CD4-positive, alpha-beta T cell treated with Interleukin-17A for 4 hours (primary cell): ENCODE measurements around the gene RAD51B.

Experiments
- DNase-seq: peaks from one replicate; pipeline ENCODE4 v3.0.0-alpha.2; 2020; ENCODE audit warnings: mixed read lengths

The RAD51B gene

DNA sequence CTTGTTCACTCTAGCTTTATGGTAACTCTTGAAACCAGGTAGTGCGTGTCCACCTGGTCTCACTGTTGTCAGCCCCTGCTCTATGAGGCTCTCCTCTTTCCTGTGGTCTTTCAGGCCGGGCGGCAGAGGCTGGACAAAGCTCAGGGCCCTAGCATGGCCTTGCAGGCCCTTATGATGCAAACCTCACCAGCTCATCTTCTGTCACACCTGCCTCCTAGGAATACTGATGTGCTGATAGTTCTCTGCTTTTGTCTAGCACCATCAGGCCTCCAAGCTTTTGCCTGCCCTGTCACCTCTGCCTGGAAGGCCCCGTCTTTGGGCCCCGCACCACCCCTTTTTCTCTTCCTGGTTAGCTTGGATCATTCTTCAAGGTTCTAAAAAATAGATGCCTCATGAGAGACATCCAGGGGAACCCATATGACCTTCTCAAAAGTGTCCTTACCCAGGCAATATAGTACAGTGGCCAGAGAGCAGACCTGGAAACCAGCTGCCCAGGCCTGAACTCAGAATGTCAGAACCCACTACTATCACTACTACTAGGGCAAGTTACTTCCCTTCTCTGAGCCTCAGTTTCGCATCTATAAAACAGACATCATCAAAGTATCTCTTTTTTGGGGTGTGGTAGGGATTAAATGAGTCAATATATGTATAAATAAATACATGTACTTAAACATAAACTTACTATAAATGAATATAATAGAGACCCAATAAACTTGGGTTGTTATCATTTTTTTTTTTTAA, 881.6 kb downstream of the RAD51B start:
- no peak for DNase-seq

DNA sequence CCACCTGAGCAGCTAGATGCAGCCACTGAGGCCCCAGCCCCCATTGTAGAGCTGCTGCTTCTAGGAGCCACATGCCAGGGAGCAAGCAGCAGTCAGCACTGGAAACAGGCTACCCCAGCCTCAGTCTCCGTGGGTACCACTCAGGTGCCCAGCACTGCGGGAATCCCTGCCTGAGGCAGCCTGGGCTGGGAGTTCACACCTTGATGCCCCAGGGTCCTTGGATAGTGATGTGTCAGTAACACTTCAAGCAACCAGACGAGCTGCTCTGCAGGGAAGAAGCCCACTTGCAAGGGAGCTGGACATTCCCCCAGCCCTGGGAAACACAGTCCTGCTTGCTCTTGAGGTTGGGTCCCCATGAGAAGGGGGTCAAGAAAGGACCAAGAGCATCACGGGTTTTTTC, 882.6 kb downstream of the RAD51B start:
- DNase-seq = no peak

DNA sequence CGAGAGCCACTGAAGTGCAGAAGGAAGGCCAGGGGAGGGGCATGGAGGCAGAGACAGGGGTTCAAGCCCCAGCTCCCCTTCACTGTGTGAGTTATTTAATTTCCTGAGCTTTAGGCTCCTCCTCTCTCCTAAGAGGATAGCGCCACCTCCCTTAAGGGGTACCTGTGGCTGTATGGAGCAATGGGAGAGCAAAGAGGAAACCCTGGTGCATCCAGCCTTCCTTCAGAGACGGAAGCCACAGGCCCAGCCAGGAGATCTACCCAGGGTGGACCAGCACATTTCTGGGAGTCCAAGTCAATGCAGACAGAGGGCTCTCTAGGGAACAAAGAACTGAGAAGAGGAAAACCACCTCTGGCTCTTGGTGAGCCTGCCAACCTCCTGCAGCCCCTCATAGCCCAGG, 883.0 kb downstream of the RAD51B start:
- DNase-seq = no peak

DNA sequence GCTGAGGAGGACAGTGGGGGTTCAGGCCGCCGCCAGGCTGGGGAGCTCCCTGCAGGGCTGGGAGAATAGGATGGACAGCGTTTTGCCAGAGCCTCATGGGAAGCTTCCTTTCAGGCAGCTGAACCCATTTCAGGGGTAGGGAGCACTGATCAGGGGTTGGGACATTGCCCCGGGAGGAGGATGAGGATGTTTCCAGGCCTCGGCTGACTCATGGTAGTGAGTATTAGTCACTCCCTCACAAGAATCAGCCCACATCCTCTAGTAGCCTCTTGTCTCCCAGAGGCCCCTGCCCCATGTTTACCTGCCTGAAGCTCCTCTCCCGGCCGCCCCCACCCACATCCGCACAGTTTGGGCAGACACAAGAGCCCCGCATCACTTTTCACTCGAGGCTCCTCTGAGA, 883.5 kb downstream of the RAD51B start:
- DNase-seq = peak; percentile 40

DNA sequence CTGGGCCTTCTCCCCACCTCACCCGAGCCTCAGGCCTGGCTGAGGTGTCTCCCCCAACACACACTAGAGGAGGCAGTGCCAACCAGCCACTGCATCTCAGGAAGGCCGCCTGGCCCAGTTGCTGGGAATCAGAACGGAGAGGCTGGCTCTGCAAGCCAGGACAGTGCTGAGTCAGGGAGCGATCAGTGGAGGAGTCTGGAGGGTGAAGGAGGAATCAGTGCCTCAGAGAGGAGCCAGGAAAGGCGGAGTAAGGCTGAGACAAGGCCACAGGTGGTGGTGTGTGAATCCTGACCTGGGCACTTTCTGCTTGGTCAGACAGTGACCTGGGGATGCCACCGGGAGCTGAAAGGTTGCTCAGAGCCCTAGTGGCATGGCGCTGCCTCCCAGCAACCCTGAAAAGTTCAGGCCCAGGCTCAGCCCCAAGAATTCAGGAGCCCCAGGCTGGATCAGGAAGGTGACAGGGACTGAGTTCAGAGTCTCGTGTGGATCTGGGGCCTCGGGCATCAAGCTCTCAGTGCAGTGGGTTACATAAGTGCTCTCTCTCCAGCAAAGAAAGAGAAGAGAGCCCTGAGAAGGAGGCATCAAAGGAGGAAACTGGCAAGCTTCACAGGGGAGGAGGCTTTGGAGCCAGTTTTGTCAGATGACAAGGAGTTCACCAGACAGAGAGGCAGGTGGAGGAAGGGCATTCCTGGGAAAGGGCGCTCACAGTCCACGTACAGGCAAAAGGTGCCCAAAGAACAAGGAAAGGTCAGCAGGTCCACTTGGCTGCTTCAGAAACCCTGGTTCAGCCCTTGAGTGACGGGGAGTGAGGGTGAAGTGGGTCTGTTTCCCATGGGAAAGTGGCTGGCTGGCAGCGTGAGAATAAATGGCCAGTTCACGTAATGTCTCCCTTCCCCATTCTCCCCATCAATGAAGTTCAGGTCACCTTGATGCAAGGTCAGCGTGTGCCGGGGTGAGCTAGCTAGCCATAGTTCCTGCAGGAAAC, 885.4 kb downstream of the RAD51B start:
- no peak for DNase-seq

DNA sequence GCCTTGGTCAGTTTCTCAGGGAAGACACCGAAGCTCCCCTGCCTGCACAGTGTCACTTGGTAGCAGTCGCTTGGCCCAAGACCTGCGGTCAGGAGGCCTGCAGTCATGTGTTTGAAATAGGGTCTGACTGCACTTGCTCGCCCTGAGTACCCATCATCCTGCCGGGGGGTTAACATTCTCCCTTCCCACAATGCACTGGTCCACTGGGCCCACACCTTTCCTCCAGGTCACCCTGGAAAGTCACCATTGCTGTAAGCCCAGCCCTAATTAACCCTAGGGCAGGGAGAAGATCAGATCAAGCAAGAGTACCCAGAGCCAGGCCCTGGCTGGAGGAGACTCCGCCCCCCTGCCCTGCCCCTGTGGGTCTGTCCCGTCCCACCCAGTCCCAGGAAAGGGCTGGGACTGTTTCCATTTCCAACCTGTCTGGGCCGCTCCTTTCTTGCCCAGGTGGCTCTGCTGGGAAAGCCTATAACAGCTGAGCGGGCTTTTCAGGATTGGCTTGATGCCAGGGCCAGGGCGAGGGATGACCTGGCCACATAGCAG, 886.2 kb downstream of the RAD51B start:
- no peak for DNase-seq

DNA sequence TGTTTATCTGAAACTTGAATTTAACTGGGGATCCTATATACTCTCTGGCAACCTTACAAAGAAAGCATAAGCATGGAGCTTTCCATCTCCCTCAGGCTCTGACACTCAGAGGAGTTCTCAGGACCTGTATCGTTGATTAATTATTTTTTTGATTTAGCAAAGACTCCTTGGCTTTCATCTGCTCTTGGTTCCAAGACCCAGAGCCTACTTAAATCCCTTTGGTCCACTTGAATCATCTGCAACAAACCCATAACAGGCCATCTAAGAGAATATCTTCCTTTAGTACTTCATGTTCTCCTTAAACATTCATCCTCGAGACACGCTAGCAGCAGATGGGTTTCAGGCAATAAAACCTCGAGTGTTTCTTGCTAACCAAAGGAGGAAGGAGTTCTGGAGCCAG, 887.9 kb downstream of the RAD51B start:
- no peak for DNase-seq

DNA sequence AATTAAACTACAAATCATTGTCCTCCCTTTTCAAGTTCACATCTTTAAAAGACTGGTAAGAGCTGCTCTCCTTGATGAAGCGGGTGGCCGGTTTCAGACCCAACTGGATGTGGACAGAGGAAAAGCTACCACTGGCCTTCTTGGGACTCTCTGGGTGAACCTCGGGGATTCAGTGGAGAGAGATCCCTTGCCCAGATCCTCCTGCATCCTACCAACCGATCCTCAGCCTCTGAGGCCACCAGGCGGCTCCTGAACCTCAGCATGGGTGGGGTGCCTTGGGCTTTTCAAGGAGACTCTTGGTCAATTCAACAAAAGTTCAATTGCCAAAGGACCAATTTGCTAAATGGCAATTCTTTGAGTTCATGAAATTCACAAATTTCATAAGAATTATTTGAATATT, 888.8 kb downstream of the RAD51B start:
- no peak for DNase-seq

DNA sequence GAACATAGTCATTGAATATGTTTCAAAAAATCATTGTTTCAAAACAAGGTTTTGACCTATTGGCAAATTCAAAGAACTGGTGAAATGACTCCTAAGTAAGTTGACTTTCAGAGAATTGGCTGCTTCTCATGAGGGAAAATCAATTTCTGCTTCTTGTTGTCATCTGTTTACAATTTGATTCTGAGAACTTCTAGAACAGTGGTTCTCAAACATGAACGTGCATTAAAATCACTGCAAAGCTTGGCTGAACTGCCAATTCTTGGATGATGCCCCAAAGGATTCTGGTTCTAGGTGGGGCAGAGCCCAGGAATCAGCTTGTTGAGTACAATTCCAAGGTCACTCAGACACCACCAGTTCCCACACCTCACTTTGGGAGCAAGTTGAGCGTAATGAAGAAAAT, 889.4 kb downstream of the RAD51B start:
- DNase-seq = no peak

DNA sequence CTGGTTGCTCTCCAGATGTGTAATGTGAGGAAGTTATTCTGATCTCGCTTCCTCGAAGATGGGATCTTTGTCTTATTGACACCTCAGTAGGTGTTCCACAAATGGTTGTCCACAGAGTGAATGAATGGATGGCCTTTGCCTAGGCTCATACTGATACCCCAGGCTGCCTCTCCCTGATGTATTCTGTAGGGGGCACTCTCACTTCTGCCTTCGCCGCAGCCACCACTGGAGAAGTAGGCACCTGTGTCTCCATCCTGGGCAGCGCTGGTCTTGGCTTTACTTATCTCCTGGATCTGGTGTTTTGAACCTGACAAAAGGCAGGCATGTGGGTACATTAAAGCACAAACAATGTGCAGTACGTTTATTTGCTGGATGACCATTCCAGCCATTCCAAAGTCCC, 891.2 kb downstream of the RAD51B start:
- DNase-seq = no peak

DNA sequence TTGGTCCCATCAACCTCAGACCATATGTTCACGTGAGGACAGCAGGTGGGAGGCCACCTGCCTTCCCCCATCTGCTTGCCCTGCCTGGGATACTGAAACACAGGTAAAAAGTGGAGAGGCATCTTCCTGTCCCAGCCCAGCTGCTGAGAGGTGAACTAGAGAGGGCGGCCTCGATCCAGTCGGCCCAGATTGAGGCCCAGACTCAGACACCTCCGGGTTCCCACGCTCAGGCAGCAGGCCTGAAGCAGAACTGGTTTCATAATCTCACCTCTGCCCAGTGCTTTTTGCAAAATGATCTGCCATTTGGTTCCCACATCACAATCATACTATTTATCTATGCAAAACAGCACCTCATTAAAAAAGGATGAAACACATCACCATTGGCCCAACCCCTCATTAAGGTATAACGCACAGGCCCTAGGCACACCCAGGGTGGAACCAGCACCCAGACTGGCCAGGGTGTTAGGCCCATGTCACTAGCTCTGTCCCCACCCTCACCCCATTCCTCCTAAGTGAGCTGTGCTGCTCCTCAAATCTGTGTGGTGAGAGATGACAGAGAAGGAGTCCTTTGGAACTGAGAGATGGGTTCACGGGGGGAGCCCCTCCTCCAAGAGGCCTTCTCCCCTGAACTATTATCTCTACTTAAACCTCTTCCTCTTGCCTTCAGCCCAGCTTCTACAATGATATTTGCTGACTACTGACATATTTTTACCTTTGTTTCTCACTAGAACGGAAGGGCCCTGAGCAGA, 892.2 kb downstream of the RAD51B start:
- DNase-seq = peak; percentile 40

DNA sequence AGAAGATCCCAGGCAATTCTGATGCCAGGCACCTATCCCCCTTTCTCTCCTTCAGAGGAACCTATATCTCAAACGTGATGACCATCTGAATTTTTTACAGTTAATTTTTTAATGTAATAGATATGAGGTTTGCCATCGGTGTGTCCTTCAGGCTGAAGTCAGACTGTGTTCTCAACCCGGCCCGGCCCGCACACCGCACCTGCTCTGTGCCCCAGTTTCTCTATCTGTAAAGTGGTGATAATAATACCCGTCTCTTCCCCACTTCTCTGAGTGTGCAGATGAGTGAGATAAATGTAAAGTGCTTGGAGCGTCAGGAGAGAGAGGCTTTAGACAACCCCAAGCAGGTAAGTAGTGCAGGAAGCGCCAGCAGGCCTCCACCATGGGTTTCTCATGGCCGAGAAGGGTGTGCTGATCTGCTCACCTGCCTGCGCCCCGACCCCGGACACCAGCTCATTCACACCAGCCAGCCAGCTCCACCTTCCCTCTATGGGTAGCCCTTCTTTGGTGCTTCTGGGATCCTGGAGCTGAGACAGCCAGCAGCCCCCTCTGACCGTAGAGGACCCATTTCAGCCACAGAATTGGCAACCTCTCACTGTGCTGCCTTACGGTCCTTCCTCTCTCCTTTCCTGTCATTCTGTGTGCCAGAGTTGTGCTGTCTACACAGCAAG, 893.3 kb downstream of the RAD51B start:
- DNase-seq = no peak

DNA sequence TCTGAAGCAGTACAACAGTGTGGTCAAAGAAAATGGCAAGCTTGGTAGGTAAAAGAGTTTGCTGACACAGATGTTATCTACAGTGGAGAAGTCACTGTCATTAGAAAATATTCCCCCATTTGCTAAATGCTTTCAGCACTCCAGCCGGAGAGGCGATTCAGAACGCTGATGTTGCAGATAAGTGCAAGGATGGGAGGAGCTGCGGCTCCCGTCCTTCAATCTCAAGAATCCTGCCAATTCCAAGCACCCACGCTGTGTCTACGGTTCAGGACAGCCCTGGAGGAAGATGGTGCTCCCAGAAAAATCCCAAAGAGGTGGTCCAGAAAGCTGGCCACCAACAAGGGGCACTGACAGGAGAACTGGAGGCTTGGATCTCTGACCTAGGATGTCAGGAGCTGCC, 894.2 kb downstream of the RAD51B start:
- no peak for DNase-seq

DNA sequence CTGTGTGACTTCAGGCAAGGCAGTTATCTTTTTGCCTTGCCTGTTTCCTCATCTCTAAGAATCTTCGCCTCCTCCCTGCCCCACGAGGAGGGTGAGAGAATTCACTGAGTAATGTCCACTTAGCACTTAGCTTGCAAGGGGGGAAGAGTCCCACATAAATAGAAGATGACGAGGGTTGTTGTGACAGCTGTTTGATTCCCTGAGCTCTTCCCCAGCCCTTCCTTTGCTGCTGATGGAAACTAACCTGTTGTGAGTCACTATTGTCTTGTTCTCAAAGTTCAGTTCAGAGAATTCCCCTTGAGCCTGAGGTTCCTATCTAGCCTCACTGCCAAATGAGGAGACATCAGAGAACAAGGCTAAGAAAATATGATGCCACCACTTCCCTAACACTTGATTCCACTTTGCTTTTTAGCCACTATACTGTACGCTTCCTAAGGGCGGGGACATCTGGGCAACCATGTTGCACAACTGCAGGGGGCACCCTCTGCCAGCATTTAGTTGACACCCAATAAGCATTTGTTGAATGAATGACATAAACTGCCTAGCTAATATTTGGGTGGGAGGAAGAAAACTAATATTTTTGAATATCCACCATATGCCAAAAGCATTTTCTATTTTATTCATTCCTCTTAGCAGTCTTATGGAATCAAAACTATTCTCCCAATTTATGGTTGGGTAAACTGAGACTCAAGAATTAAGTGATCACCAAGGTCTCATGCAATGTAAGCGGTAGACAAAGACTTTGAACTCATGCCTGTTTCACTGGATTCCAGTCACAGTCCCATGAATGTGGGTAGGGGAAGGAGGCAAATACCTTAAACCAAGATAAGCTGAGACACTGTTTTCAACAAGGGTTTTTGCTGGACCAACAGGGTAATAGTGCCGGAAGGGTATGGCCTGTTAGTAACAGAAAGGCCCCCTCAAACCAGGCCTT, 895.7 kb downstream of the RAD51B start:
- no peak for DNase-seq

DNA sequence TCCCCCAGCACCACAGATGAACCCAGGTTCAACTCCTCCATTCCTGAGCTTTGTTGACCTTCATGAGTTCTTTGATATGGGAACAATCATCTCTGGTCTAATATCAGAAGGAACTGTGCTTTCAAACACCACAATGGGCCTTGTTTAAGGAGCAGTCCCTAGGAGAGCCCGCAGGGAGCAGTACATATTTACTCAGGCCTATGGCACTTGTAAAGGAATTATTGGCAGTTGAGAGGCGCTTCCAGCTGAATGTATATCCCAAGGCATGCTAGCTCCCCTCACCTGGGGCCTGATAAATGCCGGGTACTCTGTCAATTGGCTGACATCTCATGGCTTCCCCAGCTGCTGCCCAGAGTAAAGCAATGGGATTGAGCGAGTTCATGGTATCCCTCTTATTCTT, 897.1 kb downstream of the RAD51B start:
- DNase-seq = no peak

DNA sequence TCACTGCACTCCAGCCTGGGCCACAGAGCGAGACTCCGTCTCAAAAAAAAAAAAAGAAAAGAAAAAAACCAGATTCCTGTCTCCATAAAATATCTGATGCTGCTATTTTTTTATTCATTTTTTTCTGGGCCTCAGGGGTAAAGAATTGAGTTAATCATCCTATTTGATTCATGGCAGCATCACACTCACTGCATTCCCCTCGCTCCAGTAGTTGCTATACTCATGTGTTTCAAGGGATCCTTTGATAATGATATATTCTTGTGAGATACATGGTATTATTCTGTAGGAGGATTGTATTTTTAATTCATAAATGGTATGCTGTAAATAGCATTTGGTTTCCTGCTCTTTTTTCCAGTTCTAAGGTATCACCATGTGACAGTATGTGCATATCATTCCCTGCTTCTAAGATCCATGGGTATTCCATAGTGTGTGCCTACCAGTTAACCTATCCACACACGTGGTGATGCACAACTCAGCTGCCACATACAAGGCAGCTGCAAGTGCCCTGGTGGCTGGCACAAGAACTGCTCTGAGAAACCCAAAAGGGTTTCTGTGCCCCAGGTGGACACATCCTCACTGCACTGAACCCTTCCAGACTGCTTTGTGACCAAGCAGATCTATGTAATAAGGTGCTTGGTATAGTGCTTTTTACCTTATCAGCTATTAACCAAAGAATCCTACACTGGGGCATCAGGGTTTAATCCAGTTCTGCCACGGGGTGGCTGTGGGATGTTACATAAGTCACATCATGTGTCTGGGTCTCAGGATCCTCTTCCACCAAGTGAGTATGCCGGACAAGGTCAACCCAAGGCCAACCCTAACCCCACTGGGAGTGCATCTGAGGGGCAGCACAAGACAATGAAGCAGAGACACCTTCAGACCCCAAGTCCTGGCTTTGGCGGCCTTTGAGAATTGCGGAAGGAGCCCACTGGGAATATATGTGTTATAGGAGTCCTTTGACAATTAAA, 898.7 kb downstream of the RAD51B start:
- DNase-seq = peak; percentile 28

DNA sequence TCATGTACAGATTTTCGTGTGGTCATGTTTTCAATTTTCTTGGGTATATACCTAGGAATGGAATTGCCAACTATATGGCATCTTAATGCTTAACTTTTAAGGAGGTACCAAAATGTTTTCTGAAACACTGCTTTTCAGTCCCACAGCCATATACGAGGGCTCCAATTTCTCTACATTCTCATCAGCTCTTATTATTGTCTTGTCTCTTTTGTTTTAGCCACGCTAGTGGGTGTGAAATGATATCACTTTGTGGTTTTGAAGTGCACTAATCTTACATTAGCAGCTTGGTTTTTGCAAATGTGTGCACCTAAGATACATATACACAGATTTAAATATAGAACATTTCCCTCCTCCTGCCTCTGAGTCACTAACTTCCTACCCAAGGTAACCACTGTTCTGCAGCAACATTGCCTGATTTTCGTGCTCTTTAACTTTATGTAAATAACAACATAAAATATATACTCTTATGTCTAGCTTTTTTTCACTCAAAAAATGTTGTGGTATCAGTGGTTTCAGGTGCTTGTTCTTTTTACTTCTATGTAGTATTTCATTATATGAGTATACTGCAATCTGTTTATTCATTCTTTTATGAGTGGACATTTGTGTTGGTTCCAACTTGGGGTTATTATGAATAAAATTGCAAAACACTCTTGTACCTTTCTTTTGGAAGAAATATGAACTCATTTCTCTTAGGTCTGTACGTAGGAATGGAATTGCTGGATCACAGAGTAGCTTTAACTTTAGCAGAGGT, 900.2 kb downstream of the RAD51B start:
- DNase-seq = peak; percentile 37

DNA sequence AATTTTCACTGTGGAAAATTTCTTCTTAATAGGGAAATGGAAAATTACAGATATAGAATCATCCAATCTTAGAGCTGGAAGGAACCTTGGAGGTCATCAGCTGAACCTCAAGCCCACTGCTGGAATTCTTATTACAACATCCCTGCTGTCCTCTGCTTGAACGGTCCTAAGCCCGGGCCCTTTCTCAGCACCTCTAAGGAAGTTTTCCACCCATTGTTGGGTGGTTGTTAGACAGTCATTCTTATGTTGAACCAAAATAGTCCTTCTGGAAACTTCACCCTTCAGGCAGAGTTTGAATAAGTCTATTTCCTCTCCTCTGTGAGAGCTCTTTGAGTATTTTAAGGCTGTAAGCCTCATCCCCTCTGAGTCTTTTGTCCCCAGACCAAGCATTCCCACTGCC, 902.6 kb downstream of the RAD51B start:
- no peak for DNase-seq

DNA sequence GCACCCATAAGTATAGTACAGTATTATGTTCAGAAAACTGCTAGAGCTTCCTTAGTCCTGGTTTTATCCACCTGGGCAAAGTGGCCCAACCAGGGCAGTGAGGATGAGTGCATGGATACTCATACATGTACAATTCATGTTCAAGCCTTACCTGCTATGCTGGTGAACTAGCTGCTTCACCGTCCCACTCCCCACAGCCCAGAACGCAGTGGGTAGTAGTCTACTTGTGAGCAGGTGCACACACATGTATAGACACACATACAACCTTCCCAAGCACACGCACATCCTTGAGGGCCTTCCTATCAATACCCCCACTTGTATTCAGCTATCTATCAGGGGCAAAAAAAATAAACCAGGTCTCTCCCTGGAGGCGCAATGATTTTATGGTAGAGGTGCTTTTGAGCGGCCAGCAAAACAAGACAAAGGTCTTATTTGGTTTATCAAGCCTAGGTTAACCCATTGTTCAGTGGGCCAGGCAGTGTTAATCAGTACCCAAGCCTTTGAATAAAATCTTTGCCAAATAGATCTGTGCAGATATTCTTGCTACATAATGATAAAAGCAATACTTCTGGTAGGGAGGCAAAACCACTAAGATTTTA, 903.5 kb downstream of the RAD51B start:
- DNase-seq = no peak
